ENCODE measurements around the gene SYNDIG1. TPM values are rescaled to one million over a fixed set of nuclear protein-coding genes. Genes with fewer than 3 reads are reported as not detected.
A peak's percentile ranks its signal among the peaks of the same experiment; 100 is the strongest.

Gene SYNDIG1
- total RNA-seq, 1 experiment from 2014 or later = 1.1 TPM

GRCh38 chr20:24522452-24523330 lies 53.3 kb downstream of the SYNDIG1 start:
- DNase-seq (ENCODE audit: low read depth) = peak; percentile 14

DNA sequence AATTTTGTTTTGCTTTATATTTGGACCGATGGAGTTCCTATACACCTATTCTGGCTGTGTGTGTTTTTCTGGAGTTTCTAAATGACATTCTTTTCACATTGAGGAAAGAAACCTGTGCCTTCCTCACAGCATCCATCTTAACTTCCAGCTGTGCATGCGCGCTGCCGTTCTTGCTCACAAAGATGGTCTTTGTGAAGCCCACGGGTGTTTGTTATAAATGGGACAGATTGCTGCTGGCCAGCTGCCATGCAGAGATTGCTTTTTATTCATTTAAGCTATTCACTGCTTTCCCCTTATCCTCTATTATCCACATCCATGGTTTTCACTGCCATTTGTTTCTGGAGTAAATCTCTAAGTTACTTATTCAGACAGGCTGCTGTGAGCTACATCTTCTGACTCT lies 54.2 kb downstream of the SYNDIG1 start:
- no peak for DNase-seq (ENCODE audit: low read depth)

GRCh38 chr20:24528583-24529368 lies 59.3 kb downstream of the SYNDIG1 start:
- no peak for DNase-seq (ENCODE audit: low read depth)

GRCh38 chr20:24529369-24529719 lies 59.9 kb downstream of the SYNDIG1 start:
- DNase-seq (ENCODE audit: low read depth) = no peak

DNA sequence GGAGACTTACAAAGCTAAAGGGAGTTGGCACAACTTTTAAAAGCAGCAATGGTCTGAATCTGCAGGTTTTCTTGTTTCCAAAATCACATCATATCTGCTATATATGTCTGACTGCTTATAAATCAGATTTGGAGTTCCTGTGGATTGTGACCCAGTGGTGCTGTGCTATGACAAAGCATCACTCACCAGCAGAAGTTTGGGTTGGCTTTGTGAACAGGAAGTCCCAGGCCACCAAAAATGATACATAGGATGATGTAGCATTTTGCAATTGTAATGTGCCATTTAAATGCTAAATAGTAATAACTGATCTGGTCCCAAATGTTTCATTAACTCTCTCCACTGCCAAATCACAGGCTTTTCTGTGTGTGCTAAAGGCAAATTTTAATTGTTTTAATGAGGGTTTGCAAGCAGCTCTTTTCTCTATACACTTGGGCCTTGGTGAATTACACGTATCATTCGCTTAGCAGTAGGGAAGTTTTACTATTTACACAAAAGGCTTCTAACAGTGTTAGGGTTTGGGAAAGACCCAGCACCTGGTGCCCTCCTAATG lies 60.8 kb downstream of the SYNDIG1 start:
- DNase-seq (ENCODE audit: low read depth) = no peak

- no peak for DNase-seq (ENCODE audit: low read depth)
These were observed 61.8 kb downstream of the SYNDIG1 start for GRCh38 chr20:24531202-24531601.

DNA sequence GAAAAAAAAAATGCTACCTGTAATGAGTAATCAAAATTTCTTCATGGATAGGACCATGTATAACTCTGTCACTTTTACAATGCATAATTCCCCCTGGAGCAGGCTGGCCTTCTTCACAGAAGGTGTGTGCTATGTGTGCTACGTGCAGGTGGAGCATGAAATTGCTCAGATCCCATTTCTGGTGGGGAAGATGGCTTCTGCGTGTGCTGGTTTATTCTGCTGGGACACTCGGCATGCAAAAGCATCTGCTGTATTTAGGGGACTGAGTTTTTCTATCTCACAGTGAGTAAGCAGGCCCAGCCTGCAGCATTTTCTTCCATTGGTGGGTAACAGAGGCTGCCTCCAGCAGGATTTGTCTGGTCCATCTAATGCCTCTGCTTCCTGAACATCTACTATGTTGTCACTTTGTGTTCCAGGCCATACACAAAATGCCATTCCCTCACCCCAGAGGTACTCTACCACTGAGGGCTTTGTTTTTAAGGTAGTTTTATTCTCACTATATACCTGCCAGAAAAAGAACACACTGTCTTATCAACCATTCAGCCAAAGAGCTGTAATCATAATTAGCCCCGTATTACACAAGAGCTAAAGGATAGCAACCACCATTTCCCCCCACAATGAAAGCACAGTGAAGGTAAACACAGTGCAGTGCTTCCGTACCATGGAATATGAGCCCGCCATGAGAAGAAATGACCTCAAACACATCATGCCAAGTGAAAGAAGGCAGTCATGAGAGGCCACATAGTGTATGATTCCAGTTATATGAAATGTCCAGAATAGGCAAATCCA lies 62.4 kb downstream of the SYNDIG1 start:
- DNase-seq (ENCODE audit: low read depth) = no peak

- no peak for DNase-seq (ENCODE audit: low read depth)
These were observed 64.0 kb downstream of the SYNDIG1 start for GRCh38 chr20:24533449-24533848.

- no peak for DNase-seq (ENCODE audit: low read depth)
These were observed 64.9 kb downstream of the SYNDIG1 start for GRCh38 chr20:24534282-24534681.

- DNase-seq (ENCODE audit: low read depth) = no peak
These were observed 66.7 kb downstream of the SYNDIG1 start for GRCh38 chr20:24535941-24536730.

GRCh38 chr20:24537210-24537609 lies 67.8 kb downstream of the SYNDIG1 start:
- no peak for DNase-seq (ENCODE audit: low read depth)

DNA sequence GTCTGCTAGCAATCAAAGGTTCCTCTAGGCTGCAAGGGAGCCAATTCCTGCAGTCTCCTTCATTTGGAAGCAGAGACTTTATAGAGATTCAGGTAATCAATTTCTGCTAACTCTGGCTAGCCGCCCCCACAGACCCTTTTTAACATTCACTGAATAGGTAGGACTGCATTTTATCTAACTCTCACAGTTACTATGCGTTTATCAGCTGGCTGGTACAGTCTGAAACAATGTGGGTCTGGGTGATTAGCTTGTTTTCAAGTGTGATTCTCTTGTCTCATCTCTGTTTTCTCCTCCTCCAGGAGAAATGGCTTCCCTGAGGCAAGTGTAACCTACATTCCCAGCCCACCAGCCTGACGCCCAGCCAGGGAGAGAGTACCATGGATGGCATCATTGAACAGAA lies 73.3 kb downstream of the SYNDIG1 start:
- no peak for DNase-seq (ENCODE audit: low read depth)

GRCh38 chr20:24543168-24543567 lies 73.7 kb downstream of the SYNDIG1 start:
- no peak for DNase-seq (ENCODE audit: low read depth)

DNA sequence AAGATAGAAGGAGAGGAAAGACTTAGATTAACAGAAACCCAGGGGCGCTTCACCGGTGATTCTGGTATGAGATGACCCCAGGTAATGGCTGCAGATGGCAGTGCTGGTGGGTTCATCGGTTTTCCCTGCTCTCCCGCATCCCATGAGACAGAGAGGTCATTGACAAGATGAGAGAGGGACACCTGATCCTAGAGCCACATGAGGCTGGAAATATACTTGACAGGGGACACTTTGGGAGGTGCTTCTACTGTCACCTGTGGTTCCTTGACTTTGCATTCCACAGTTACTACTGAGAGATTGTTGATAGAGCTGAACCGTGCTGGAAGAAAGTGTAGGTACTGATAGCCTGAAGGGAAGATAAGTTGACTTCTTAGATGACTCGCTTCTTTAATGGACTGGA lies 74.3 kb downstream of the SYNDIG1 start:
- DNase-seq (ENCODE audit: low read depth) = no peak

DNA sequence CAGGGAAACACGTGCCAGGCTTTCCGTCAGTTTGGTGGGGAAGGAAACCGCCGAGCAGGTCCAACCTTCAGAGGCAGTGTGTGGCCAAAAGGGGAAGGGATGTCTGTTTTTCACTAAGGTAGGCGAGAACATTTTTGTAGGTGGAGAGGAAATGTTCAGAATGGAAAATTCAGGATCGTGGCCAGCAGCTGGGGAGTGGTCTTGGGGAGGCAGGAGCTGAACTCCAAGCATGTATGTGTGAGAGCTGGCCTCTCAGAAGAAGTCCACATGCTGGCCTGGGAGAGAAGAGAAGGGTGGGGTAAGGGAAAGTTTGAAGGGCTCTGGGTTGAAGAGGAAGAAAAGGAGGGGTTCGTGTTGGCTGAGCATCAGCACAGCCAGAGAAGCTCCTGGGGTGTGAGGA lies 74.9 kb downstream of the SYNDIG1 start:
- DNase-seq (ENCODE audit: low read depth) = no peak

DNA sequence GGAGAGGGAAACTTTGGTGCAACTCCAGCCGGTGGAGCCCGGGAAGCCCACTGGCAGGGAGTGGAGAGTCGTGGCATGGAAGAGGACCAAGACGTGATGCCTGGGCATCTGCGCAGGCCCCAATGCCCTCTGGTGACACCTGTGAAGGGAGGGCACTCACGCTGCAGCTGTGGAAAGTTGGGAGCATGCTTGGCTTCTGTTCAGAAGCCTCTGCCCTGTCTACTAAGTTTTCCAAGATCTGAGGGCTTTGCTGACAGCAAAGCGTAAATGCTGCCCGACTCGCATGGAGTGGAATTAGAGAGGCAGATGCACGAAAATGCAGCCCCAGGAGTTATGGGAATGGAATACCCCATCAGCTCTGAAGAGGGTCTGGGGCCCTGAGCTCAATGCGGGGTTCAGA lies 75.7 kb downstream of the SYNDIG1 start:
- DNase-seq (ENCODE audit: low read depth) = no peak

- DNase-seq (ENCODE audit: low read depth) = no peak
These were observed 76.9 kb downstream of the SYNDIG1 start for GRCh38 chr20:24546232-24546892.

DNA sequence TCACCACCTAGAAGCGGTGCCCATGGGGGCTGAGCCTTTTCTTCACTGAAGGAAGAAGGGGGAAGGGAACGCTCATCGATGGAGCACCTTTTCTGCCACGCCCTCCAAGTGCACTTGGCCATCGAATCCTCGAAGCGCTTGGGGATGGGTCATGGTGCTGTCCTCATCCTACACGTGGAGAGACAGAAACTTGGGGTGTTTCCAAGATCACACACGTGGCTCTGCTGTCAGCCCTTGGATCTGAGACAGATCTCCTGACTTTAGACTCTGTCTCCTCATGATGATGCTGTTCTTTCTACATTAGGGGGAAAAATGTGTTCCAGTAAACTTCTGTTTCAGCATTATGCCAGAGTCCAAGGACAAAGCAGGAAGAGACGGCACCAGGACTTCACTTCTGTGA lies 78.5 kb downstream of the SYNDIG1 start:
- DNase-seq (ENCODE audit: low read depth) = no peak

DNA sequence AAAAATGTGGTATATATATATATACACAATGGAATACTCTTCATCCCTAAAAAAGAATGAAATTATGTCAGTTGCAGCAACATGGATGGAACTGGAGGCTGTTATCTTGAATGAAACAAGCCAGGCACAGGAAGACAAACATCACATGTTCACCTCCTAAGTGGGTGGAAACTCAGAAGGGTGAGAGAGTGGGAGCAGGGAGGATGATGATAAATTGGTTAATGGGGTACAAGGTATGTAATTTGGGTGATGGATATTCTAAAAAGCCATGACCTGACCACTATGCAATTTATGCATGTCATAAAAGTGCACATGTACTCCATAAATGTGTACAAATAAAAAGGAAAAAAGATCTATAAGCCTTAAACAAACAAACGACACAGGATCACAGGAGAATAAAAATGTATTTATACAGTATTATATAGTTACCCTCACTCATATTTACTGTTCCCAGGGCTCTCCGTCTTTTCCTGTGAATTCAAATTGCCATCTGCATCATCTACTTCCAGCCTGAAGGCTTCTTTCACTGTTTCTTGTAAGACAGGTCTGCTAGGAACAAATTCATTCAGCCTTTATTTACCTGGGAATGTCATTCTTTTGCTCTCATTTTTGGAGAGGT lies 89.8 kb downstream of the SYNDIG1 start:
- no peak for DNase-seq (ENCODE audit: low read depth)
